A549 (cell line): ENCODE data around the gene NOC4L.

Experiments
- CBX8 ChIP-seq: fragments of 200-600 bp; sonication (generic); IDR thresholded peaks from 2 replicates; pipeline ENCODE4 v1.6.1; 2016
- CTCF ChIP-seq: fragments of >200 bp; sonication (Bioruptor Twin); formaldehyde crosslinking; IDR thresholded peaks from 3 replicates; pipeline ENCODE4 v1.5.1; 2016
- EP300 ChIP-seq, 2 experiments: fragments of >200 bp; sonication (Bioruptor Twin); formaldehyde crosslinking; IDR thresholded peaks; 2 replicates in 1 of 2; 3 replicates in 1 of 2; pipeline ENCODE4 v1.6.1; 2016 to 2017
- HDAC2 ChIP-seq: fragments of 200-600 bp; sonication (generic); IDR thresholded peaks from 2 replicates; pipeline ENCODE4 v1.6.1; 2016
- KDM1A ChIP-seq: fragments of 200-600 bp; sonication (generic); IDR thresholded peaks from 2 replicates; pipeline ENCODE4 v1.6.1; 2016; ENCODE audit warnings: low read depth, mild to moderate bottlenecking
- MAFK ChIP-seq: fragments of 450-650 bp; IDR thresholded peaks from 2 replicates; pipeline ENCODE4 v1.6.1; 2014; ENCODE audit not compliant: partially characterized antibody
- NR3C1 ChIP-seq: fragments of >200 bp; sonication (Bioruptor Twin); formaldehyde crosslinking; IDR thresholded peaks from 3 replicates; pipeline ENCODE4 v1.6.1; 2017
- POLR2A ChIP-seq: IDR thresholded peaks from 2 replicates; pipeline ENCODE4 v1.6.1; 2012; ENCODE audit warnings: mild to moderate bottlenecking, low read length
- RNF2 ChIP-seq: fragments of 200-600 bp; sonication (generic); IDR thresholded peaks from 2 replicates; pipeline ENCODE4 v1.6.1; 2016; ENCODE audit warnings: low read depth, mild to moderate bottlenecking, antibody characterized with exemption, moderate library complexity, borderline replicate concordance
- TF ChIP-seq, protein P1 (sequence below): IDR thresholded peaks from 2 replicates; pipeline ENCODE4 v1.6.1; 2012
- TF ChIP-seq, protein P2 (sequence below): fragments of 200-600 bp; sonication (generic); IDR thresholded peaks from 2 replicates; pipeline ENCODE4 v1.6.1; 2016; ENCODE audit warnings: antibody characterized with exemption, mild to moderate bottlenecking, moderate library complexity

GRCh38 chr12:132180648-132181546 lies 36.6 kb downstream of the NOC4L start:
- TF ChIP-seq CTCF: no peak
- no peak for TF ChIP-seq MAFK
- 0 out of 2 replicates have a peak, but pooled peaks have one; percentile 3 for TF ChIP-seq POLR2A
- no peak for TF ChIP-seq EP300 (IDR thresholded peaks at IDR 0.05)
- TF ChIP-seq HDAC2: no peak
- TF ChIP-seq, protein P1, sequence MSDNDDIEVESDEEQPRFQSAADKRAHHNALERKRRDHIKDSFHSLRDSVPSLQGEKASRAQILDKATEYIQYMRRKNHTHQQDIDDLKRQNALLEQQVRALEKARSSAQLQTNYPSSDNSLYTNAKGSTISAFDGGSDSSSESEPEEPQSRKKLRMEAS: no peak
- no peak for TF ChIP-seq CBX8
- no peak for TF ChIP-seq KDM1A
- TF ChIP-seq, protein P2, sequence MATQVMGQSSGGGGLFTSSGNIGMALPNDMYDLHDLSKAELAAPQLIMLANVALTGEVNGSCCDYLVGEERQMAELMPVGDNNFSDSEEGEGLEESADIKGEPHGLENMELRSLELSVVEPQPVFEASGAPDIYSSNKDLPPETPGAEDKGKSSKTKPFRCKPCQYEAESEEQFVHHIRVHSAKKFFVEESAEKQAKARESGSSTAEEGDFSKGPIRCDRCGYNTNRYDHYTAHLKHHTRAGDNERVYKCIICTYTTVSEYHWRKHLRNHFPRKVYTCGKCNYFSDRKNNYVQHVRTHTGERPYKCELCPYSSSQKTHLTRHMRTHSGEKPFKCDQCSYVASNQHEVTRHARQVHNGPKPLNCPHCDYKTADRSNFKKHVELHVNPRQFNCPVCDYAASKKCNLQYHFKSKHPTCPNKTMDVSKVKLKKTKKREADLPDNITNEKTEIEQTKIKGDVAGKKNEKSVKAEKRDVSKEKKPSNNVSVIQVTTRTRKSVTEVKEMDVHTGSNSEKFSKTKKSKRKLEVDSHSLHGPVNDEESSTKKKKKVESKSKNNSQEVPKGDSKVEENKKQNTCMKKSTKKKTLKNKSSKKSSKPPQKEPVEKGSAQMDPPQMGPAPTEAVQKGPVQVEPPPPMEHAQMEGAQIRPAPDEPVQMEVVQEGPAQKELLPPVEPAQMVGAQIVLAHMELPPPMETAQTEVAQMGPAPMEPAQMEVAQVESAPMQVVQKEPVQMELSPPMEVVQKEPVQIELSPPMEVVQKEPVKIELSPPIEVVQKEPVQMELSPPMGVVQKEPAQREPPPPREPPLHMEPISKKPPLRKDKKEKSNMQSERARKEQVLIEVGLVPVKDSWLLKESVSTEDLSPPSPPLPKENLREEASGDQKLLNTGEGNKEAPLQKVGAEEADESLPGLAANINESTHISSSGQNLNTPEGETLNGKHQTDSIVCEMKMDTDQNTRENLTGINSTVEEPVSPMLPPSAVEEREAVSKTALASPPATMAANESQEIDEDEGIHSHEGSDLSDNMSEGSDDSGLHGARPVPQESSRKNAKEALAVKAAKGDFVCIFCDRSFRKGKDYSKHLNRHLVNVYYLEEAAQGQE: no peak
- no peak for TF ChIP-seq RNF2
- no peak for TF ChIP-seq NR3C1
